PFSK-1 (cell line): ENCODE results near the gene ASB16.
A peak's percentile ranks its signal among the peaks of the same experiment; 100 is the strongest.

ENCODE experiments used
- FOXP2 ChIP-seq: optimal IDR thresholded peaks from 2 replicates; pipeline ENCODE3; 2011; ENCODE audit warnings: borderline replicate concordance, control low read depth, inconsistent platforms; ENCODE audit not compliant: insufficient read depth; ENCODE audit errors: extremely low read length, extremely low read depth
- POLR2AphosphoS5 ChIP-seq: IDR thresholded peaks from 2 replicates; pipeline ENCODE4 v1.6.1; 2012; ENCODE audit warnings: low read depth, mild to moderate bottlenecking, control low read depth, low read length, moderate library complexity
- SIN3A ChIP-seq: IDR thresholded peaks from 2 replicates; pipeline ENCODE4 v1.6.1; 2012; ENCODE audit warnings: mild to moderate bottlenecking, low read length, moderate library complexity, borderline replicate concordance; ENCODE audit not compliant: insufficient read depth
- TAF1 ChIP-seq: IDR thresholded peaks from 2 replicates; pipeline ENCODE4 v1.6.1; 2012; ENCODE audit warnings: low read length, control low read depth, borderline replicate concordance; ENCODE audit not compliant: insufficient read depth
- TF ChIP-seq, protein P1 (sequence below), 2 experiments: IDR thresholded peaks; 2 replicates each; pipeline versions ENCODE4 v1.6.1 to v1.8.0; 2011 to 2012; ENCODE audit warnings: low read depth in 2 of 2, low read length in 2 of 2, control low read depth in 1 of 2, inconsistent platforms in 1 of 2, mild to moderate bottlenecking in 1 of 2, moderate library complexity in 1 of 2; ENCODE audit not compliant: insufficient read depth in 1 of 2

DNA sequence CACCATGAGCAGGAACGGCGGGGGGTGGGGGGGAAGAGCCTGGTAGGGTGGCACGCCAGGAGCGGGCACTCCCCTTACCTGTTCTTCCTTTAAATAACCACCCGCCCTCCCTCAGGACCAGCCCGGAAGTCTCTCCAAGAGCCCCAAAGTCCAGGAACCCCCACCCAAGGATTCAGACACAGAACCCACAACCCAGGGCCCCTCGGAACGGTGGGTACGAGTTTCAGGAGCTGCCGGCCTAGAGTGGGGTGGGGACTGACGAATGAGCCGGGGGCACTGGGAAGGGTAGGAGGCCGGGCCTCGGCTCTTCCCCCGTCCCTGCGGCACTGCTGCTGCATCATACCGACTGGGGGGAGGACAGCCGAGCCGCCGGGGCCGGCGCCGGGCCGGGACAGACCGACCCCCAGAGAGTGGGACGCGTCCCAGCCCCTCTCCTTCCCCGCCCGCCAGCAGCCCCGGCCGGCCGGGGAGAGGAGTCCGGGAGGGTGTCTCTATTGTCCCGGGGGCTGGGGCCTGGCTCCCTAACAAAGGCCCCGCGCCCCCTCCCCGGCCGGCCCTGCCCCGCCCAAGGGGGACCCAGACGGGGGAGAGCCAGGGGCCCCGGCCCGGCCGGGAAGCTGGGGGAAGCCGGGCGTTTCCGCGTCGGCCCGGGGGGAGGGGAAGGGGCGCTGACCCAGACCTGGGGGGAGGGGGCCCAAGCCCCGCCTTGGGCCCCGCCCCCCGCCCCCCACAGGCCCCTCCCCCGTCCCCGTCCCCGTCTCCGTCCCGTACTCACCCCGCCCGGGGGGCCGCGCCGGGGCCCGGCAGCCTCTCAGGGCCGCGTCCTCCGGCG lies 28.4 kb downstream of the ASB16 start:
- no peak for TF ChIP-seq FOXP2
- TF ChIP-seq POLR2AphosphoS5: no peak
- TF ChIP-seq TAF1: peak; percentile 50; the same call in 1 of the 2 replicates
- TF ChIP-seq, protein P1, sequence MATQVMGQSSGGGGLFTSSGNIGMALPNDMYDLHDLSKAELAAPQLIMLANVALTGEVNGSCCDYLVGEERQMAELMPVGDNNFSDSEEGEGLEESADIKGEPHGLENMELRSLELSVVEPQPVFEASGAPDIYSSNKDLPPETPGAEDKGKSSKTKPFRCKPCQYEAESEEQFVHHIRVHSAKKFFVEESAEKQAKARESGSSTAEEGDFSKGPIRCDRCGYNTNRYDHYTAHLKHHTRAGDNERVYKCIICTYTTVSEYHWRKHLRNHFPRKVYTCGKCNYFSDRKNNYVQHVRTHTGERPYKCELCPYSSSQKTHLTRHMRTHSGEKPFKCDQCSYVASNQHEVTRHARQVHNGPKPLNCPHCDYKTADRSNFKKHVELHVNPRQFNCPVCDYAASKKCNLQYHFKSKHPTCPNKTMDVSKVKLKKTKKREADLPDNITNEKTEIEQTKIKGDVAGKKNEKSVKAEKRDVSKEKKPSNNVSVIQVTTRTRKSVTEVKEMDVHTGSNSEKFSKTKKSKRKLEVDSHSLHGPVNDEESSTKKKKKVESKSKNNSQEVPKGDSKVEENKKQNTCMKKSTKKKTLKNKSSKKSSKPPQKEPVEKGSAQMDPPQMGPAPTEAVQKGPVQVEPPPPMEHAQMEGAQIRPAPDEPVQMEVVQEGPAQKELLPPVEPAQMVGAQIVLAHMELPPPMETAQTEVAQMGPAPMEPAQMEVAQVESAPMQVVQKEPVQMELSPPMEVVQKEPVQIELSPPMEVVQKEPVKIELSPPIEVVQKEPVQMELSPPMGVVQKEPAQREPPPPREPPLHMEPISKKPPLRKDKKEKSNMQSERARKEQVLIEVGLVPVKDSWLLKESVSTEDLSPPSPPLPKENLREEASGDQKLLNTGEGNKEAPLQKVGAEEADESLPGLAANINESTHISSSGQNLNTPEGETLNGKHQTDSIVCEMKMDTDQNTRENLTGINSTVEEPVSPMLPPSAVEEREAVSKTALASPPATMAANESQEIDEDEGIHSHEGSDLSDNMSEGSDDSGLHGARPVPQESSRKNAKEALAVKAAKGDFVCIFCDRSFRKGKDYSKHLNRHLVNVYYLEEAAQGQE (IDR thresholded peaks at IDR 0.05; ENCODE audit: insufficient read depth in 1 of 2, low read depth in 2 of 2, low read length in 2 of 2): no peak
- TF ChIP-seq SIN3A: peak; percentile 56; the same call in 1 of the 2 replicates
